Liver (tissue), 9 donors: ENCODE measurements around the gene FKBP1A. TPM values are rescaled to one million over a fixed set of nuclear protein-coding genes. Genes with fewer than 3 reads are reported as not detected.

Experiments used
- DNase-seq: peaks from one replicate; pipeline ENCODE4 v3.0.0-alpha.2; 2017; ENCODE audit warnings: low spot score
- H3K27ac ChIP-seq, 2 donors: one replicate each; pipeline ENCODE4 v1.7.0; 2013; ENCODE audit warnings: inconsistent platforms in 2 of 2, low read length in 2 of 2, control low read depth in 1 of 2, low read depth in 1 of 2, mild to moderate bottlenecking in 1 of 2
- H3K27me3 ChIP-seq, 4 donors: one replicate each; pipeline versions ENCODE4 v1.6.1 to v1.7.0; 2013; ENCODE audit warnings: low read length in 3 of 4, inconsistent platforms in 1 of 4, mild to moderate bottlenecking in 1 of 4, moderate library complexity in 1 of 4; ENCODE audit not compliant: control insufficient read depth in 4 of 4, insufficient read depth in 4 of 4
- H3K36me3 ChIP-seq, 4 donors: one replicate each; pipeline versions ENCODE4 v1.6.1 to v1.7.0; 2013; ENCODE audit warnings: low read length in 3 of 4, mild to moderate bottlenecking in 3 of 4, low read depth in 1 of 4, moderate library complexity in 1 of 4; ENCODE audit not compliant: control insufficient read depth in 4 of 4, insufficient read depth in 3 of 4
- H3K4me1 ChIP-seq, 4 donors: one replicate each; pipeline versions ENCODE4 v1.6.1 to v1.7.0; 2013; ENCODE audit warnings: low read length in 3 of 4, mild to moderate bottlenecking in 3 of 4, moderate library complexity in 1 of 4; ENCODE audit not compliant: control insufficient read depth in 4 of 4, insufficient read depth in 4 of 4
- H3K4me3 ChIP-seq, 3 donors: one replicate each; pipeline versions ENCODE4 v1.6.1 to v1.7.0; 2013; ENCODE audit warnings: low read length in 3 of 3, control low read depth in 1 of 3, low read depth in 1 of 3, mild to moderate bottlenecking in 1 of 3
- H3K9ac ChIP-seq, 2 donors: one replicate each; pipeline ENCODE4 v1.7.0; 2013; ENCODE audit warnings: low read length in 2 of 2, mild to moderate bottlenecking in 2 of 2, moderate library complexity in 2 of 2, control low read depth in 1 of 2, low read depth in 1 of 2
- H3K9me3 ChIP-seq, 4 donors: one replicate each; pipeline versions ENCODE4 v1.6.1 to v1.7.0; 2013; ENCODE audit warnings: low read length in 3 of 4; ENCODE audit not compliant: control insufficient read depth in 4 of 4
- EGR1 ChIP-seq, 2 donors: IDR thresholded peaks; 2 replicates each; pipeline ENCODE4 v1.6.1; 2016 to 2018; ENCODE audit warnings: antibody characterized with exemption in 2 of 2, low read depth in 2 of 2
- FOXA1 ChIP-seq: IDR thresholded peaks from 2 replicates; pipeline ENCODE4 v1.6.1; 2016; ENCODE audit warnings: antibody characterized with exemption
- FOXA2 ChIP-seq: IDR thresholded peaks from 2 replicates; pipeline ENCODE4 v1.6.1; 2016; ENCODE audit warnings: antibody characterized with exemption
- GABPA ChIP-seq, 2 donors: IDR thresholded peaks in 1 of 2; conservative IDR thresholded peaks in 1 of 2; 2 replicates each; pipeline ENCODE4 v1.6.1; 2016; ENCODE audit warnings: antibody characterized with exemption in 2 of 2, mild to moderate bottlenecking in 1 of 2, moderate library complexity in 1 of 2
- HNF4A ChIP-seq, 2 donors: conservative IDR thresholded peaks; 2 replicates each; pipeline ENCODE4 v1.6.1; 2016; ENCODE audit warnings: antibody characterized with exemption in 2 of 2, mild to moderate bottlenecking in 2 of 2
- HNF4G ChIP-seq: IDR thresholded peaks from 2 replicates; pipeline ENCODE4 v1.6.1; 2016; ENCODE audit warnings: antibody characterized with exemption
- JUND ChIP-seq, 2 donors: IDR thresholded peaks; 2 replicates each; pipeline ENCODE4 v1.6.1; 2016; ENCODE audit warnings: antibody characterized with exemption in 2 of 2
- NR2F2 ChIP-seq: IDR thresholded peaks from 2 replicates; pipeline ENCODE4 v1.6.1; 2016; ENCODE audit warnings: antibody characterized with exemption
- RAD21 ChIP-seq, 2 donors: IDR thresholded peaks; 2 replicates each; pipeline ENCODE4 v1.6.1; 2016; ENCODE audit warnings: antibody characterized with exemption in 2 of 2, mild to moderate bottlenecking in 2 of 2
- RXRA ChIP-seq, 2 donors: IDR thresholded peaks; 2 replicates each; pipeline ENCODE4 v1.6.1; 2017 to 2018; ENCODE audit warnings: antibody characterized with exemption in 2 of 2, mild to moderate bottlenecking in 1 of 2
- SP1 ChIP-seq: IDR thresholded peaks from 2 replicates; pipeline ENCODE4 v1.6.1; 2018; ENCODE audit warnings: antibody characterized with exemption, mild to moderate bottlenecking
- TAF1 ChIP-seq: conservative IDR thresholded peaks from 2 replicates; pipeline ENCODE4 v1.6.1; 2016; ENCODE audit warnings: antibody characterized with exemption, mild to moderate bottlenecking
- YY1 ChIP-seq: IDR thresholded peaks from 2 replicates; pipeline ENCODE4 v1.6.1; 2016; ENCODE audit warnings: antibody characterized with exemption, mild to moderate bottlenecking
- WGBS: extraction: QIAGEN DNeasy Blood & Tissue Kit; methylation state at CpG from one replicate; pipeline ENCODE4 v1.1.7; 2013; 5-methylcytosine and 5-hydroxymethylcytosine counted together
- polyA plus RNA-seq, 2 donors: library from polyadenylated mRNA; stranded (reverse) in 1 of 2; unstranded in 1 of 2; fragments of 200-250 nt in 1 of 2; fragments of >200 nt in 1 of 2; fragmentation: Nextera tagmentation in 1 of 2; extraction: Ambion mirVana in 1 of 2; gene quantifications; one replicate each; pipeline versions ENCODE4 v1.2.1 to v1.2.3, GENCODE V29; 2013 to 2015
- total RNA-seq, 2 donors: library from RNA; depleted of rRNA; stranded (reverse); fragments of >200 nt; gene quantifications; one replicate each; pipeline ENCODE4 v1.2.3, GENCODE V29; 2014
- TF ChIP-seq, protein P1 (sequence below): IDR thresholded peaks from 2 replicates; pipeline ENCODE4 v1.6.1; 2016; ENCODE audit warnings: antibody characterized with exemption
- TF ChIP-seq, protein P2 (sequence below): fragments of 150-350 bp; IDR thresholded peaks from 2 replicates; pipeline ENCODE4 v1.5.1; 2017; ENCODE audit warnings: improper control_type of control experiment, low read depth, low read length; ENCODE audit not compliant: missing input control
- TF ChIP-seq, protein P3 (sequence below): IDR thresholded peaks from 2 replicates; pipeline ENCODE4 v1.6.1; 2016; ENCODE audit warnings: antibody characterized with exemption
- TF ChIP-seq, protein P4 (sequence below): IDR thresholded peaks from 2 replicates; pipeline ENCODE4 v1.6.1; 2016; ENCODE audit warnings: antibody characterized with exemption
- TF ChIP-seq, protein P5 (sequence below): IDR thresholded peaks from 2 replicates; pipeline ENCODE4 v1.6.1; 2016; ENCODE audit warnings: antibody characterized with exemption, mild to moderate bottlenecking
- donor health status: healthy.
- donor health status: healthy.
- donor health status: healthy.
- donor health status: healthy.
- donor health status: healthy.

FKBP1A gene
- total and polyA plus RNA-seq, 4 donors, result 49.3 to 114 (median 76.9) TPM

DNA sequence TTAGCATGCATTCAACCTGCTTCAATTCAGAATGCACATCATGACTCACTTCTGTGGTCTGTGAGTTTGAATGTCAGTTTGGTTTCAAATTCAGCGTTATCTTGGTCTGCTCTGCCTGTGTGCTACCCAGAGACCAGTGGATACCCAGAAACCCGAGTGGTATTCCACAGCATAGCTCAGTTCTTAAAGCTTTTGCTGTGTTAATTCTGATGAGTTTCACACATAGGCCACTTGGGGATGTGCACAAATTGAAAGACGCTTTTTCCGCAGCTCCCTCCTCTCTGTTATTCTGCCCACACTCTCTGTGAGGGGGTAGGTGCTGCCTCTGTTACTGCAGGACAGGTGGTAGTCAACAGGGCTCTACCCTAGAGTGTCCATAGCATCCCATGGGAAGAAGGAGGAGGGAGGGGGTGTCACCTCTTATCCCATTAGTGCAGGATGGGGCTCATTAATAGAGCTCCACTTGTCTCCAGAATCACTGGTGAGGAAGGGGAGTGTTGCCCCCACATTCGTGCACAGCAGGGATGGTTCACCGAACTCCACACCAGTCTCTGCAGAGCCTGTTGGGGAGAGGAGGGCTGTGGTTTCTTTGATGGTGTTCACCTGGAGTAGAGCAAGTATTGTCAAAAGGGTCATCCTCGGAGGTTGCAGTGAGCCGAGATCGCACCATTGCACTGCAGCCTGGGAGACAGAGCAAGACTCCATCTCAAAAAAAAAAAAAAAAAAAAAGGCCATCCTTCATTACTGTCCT is 34.8 kb downstream of the FKBP1A start:
- no peaks in the 10 kb centered on the region for H3K27me3 ChIP-seq
- peaks cover 0 to 4% (median under 1%) of the 10 kb centered on the region in 4 donors for H3K9me3 ChIP-seq
- H3K9ac ChIP-seq, result no peak overlapping the region
- DNase-seq, result no peak
- H3K4me3 ChIP-seq, result no peak overlapping the region
- peaks cover 5 to 28% (median 21%) of the 10 kb centered on the region in 4 donors for H3K36me3 ChIP-seq
- no peak overlapping the region for H3K27ac ChIP-seq
- TF ChIP-seq HNF4G, result no peak
- TF ChIP-seq FOXA2, result no peak
- TF ChIP-seq FOXA1, result no peak
- TF ChIP-seq NR2F2, result no peak
- TF ChIP-seq, protein P1, sequence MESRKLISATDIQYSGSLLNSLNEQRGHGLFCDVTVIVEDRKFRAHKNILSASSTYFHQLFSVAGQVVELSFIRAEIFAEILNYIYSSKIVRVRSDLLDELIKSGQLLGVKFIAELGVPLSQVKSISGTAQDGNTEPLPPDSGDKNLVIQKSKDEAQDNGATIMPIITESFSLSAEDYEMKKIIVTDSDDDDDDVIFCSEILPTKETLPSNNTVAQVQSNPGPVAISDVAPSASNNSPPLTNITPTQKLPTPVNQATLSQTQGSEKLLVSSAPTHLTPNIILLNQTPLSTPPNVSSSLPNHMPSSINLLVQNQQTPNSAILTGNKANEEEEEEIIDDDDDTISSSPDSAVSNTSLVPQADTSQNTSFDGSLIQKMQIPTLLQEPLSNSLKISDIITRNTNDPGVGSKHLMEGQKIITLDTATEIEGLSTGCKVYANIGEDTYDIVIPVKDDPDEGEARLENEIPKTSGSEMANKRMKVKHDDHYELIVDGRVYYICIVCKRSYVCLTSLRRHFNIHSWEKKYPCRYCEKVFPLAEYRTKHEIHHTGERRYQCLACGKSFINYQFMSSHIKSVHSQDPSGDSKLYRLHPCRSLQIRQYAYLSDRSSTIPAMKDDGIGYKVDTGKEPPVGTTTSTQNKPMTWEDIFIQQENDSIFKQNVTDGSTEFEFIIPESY, result no peak
- TF ChIP-seq TAF1, result no peak
- TF ChIP-seq RXRA (IDR thresholded peaks at IDR 0.05), result no peak
- no peak for TF ChIP-seq SP1
- TF ChIP-seq, protein P2, sequence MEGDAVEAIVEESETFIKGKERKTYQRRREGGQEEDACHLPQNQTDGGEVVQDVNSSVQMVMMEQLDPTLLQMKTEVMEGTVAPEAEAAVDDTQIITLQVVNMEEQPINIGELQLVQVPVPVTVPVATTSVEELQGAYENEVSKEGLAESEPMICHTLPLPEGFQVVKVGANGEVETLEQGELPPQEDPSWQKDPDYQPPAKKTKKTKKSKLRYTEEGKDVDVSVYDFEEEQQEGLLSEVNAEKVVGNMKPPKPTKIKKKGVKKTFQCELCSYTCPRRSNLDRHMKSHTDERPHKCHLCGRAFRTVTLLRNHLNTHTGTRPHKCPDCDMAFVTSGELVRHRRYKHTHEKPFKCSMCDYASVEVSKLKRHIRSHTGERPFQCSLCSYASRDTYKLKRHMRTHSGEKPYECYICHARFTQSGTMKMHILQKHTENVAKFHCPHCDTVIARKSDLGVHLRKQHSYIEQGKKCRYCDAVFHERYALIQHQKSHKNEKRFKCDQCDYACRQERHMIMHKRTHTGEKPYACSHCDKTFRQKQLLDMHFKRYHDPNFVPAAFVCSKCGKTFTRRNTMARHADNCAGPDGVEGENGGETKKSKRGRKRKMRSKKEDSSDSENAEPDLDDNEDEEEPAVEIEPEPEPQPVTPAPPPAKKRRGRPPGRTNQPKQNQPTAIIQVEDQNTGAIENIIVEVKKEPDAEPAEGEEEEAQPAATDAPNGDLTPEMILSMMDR, result no peak
- no peak for TF ChIP-seq JUND (IDR thresholded peaks at IDR 0.05)
- no peak for TF ChIP-seq GABPA (IDR thresholded peaks at IDR 0.05 in 1 of 2, conservative IDR thresholded peaks at IDR 0.05 in 1 of 2)
- TF ChIP-seq EGR1 (IDR thresholded peaks at IDR 0.05; ENCODE audit: low read depth in 2 of 2), result no peak
- TF ChIP-seq, protein P3, sequence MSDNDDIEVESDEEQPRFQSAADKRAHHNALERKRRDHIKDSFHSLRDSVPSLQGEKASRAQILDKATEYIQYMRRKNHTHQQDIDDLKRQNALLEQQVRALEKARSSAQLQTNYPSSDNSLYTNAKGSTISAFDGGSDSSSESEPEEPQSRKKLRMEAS, result no peak
- TF ChIP-seq HNF4A (conservative IDR thresholded peaks at IDR 0.05), result no peak
- TF ChIP-seq RAD21 (IDR thresholded peaks at IDR 0.05), result no peak
- TF ChIP-seq, protein P4, sequence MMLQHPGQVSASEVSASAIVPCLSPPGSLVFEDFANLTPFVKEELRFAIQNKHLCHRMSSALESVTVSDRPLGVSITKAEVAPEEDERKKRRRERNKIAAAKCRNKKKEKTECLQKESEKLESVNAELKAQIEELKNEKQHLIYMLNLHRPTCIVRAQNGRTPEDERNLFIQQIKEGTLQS, result no peak
- no peak for TF ChIP-seq YY1
- H3K4me1 ChIP-seq, result no peaks in the 10 kb centered on the region
- 94% methylated on average over 9 of the region's 9 CpGs for WGBS

DNA sequence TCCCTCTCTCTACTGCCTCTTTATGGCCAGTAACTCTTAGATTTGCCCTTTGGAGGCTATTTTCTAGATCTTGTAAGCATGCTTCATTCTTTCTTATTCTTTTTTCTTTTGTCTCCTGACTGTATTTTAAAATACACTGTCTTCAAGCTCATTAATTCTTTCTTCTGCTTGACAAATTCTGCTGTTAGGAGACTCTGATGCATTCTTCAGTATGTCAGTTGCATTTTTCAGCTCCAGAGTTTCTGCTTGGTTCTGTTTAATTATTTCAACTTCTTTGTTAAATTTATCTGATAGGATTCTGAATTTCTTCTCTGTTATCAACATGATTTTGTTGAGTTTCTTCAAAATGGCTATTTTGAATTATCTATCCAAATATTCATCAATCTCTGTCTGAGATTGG is 38.9 kb downstream of the FKBP1A start:
- H3K27ac ChIP-seq, result no peak overlapping the region
- DNase-seq, result no peak
- H3K27me3 ChIP-seq, result no peaks in the 10 kb centered on the region
- no peak overlapping the region for H3K4me3 ChIP-seq
- H3K9ac ChIP-seq, result no peak overlapping the region
- peaks cover 0 to 4% (median under 1%) of the 10 kb centered on the region in 4 donors for H3K9me3 ChIP-seq
- no peaks in the 10 kb centered on the region for H3K4me1 ChIP-seq
- H3K36me3 ChIP-seq, result peaks cover 5 to 16% (median 9%) of the 10 kb centered on the region in 4 donors
- TF ChIP-seq RAD21 (IDR thresholded peaks at IDR 0.05) (no peak), TAF1 (no peak), HNF4A (conservative IDR thresholded peaks at IDR 0.05) (no peak), FOXA1 (no peak), YY1 (no peak), EGR1 (IDR thresholded peaks at IDR 0.05; ENCODE audit: low read depth in 2 of 2) (no peak), GABPA (IDR thresholded peaks at IDR 0.05 in 1 of 2, conservative IDR thresholded peaks at IDR 0.05 in 1 of 2) (no peak), NR2F2 (no peak), RXRA (IDR thresholded peaks at IDR 0.05) (no peak)
- TF ChIP-seq, protein P4, result no peak
- TF ChIP-seq, protein P5, sequence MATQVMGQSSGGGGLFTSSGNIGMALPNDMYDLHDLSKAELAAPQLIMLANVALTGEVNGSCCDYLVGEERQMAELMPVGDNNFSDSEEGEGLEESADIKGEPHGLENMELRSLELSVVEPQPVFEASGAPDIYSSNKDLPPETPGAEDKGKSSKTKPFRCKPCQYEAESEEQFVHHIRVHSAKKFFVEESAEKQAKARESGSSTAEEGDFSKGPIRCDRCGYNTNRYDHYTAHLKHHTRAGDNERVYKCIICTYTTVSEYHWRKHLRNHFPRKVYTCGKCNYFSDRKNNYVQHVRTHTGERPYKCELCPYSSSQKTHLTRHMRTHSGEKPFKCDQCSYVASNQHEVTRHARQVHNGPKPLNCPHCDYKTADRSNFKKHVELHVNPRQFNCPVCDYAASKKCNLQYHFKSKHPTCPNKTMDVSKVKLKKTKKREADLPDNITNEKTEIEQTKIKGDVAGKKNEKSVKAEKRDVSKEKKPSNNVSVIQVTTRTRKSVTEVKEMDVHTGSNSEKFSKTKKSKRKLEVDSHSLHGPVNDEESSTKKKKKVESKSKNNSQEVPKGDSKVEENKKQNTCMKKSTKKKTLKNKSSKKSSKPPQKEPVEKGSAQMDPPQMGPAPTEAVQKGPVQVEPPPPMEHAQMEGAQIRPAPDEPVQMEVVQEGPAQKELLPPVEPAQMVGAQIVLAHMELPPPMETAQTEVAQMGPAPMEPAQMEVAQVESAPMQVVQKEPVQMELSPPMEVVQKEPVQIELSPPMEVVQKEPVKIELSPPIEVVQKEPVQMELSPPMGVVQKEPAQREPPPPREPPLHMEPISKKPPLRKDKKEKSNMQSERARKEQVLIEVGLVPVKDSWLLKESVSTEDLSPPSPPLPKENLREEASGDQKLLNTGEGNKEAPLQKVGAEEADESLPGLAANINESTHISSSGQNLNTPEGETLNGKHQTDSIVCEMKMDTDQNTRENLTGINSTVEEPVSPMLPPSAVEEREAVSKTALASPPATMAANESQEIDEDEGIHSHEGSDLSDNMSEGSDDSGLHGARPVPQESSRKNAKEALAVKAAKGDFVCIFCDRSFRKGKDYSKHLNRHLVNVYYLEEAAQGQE, result no peak
- TF ChIP-seq, protein P3, result no peak
- TF ChIP-seq, protein P2, result no peak
